Measurements from ENCODE around the gene MRPL36. TPM values are rescaled to one million over a fixed set of nuclear protein-coding genes. Genes with fewer than 3 reads are reported as not detected.

MRPL36 gene
- total and polyA plus RNA-seq, 9 of the 15 experiments (the other 6 are each of a cell fraction or from before 2014, with no cell fraction given): 78.3 to 557 (median 124) TPM

- ChIA-PET CTCF (ENCODE audit: low intra/inter-chr PET ratio) (no interaction called here), POLR2A (no interaction called here)
- no peak for TF ChIP-seq ARHGAP35 (IDR thresholded peaks at IDR 0.05; ENCODE audit: partially characterized antibody)
- TF ChIP-seq TEAD4 (IDR thresholded peaks at IDR 0.05; ENCODE audit: low read length): no peak
- no peak for TF ChIP-seq TEAD4 (CRISPR knock-in tag; IDR thresholded peaks at IDR 0.05; ENCODE audit: borderline replicate concordance)
- no peak for TF ChIP-seq HDAC6 (IDR thresholded peaks at IDR 0.05; ENCODE audit: low read depth, low read length)
- no peak for TF ChIP-seq EP300 (IDR thresholded peaks at IDR 0.05; ENCODE audit: low read length)
- TF ChIP-seq RBFOX2 (IDR thresholded peaks at IDR 0.05; ENCODE audit: low read depth, low read length): no peak
- no peak for TF ChIP-seq USF2 (CRISPR knock-in tag; IDR thresholded peaks at IDR 0.05)
- TF ChIP-seq SRSF9 (IDR thresholded peaks at IDR 0.05; ENCODE audit: borderline replicate concordance, low read depth, low read length): no peak
- TF ChIP-seq, protein P1, sequence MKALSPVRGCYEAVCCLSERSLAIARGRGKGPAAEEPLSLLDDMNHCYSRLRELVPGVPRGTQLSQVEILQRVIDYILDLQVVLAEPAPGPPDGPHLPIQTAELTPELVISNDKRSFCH (CRISPR knock-in tag; IDR thresholded peaks at IDR 0.05): no peak
- TF ChIP-seq, protein P1 (tag; IDR thresholded peaks at IDR 0.05): no peak
- TF ChIP-seq XRCC4 (IDR thresholded peaks at IDR 0.05; ENCODE audit: extremely low read depth, insufficient read depth, insufficient read length): no peak
- no peak for TF ChIP-seq ATF3 (IDR thresholded peaks at IDR 0.05)
- TF ChIP-seq ATF3 (CRISPR knock-in tag; conservative IDR thresholded peaks at IDR 0.05): no peak
- TF ChIP-seq ZBTB33 (CRISPR knock-in tag; IDR thresholded peaks at IDR 0.05): no peak
- TF ChIP-seq C11orf30 (IDR thresholded peaks at IDR 0.05; ENCODE audit: low read depth): no peak
- TF ChIP-seq ARID1B (IDR thresholded peaks at IDR 0.05): no peak
- no peak for TF ChIP-seq RBM39 (optimal IDR thresholded peaks at IDR 0.05; ENCODE audit: low read depth, low read length)
- no peak for TF ChIP-seq ATF7 (IDR thresholded peaks at IDR 0.05)
- TF ChIP-seq SIN3B (IDR thresholded peaks at IDR 0.05; ENCODE audit: low read depth): no peak
- no peak for TF ChIP-seq CHCHD3 (CRISPR knock-in tag; IDR thresholded peaks at IDR 0.05)
- no peak for TF ChIP-seq HDAC1 (IDR thresholded peaks at IDR 0.05)
- Histone ChIP-seq H3K9me1 (ENCODE audit: control insufficient read depth, insufficient read depth, low read length) (no peaks in the 10 kb centered on the region), H3K4me1 (replicated peaks in 1 of 2; ENCODE audit: control insufficient read depth in 2 of 2, insufficient read depth in 2 of 2, low read length in 2 of 2) (no peaks in the 10 kb centered on the region), H3K4me3 (no peak overlapping the region), H4K20me1 (replicated peaks; ENCODE audit: control insufficient read depth, insufficient read depth, low read length) (peaks cover 17% of the 10 kb centered on the region), H3K9ac (ENCODE audit: insufficient read depth in 1 of 2, low read depth in 2 of 2, low read length in 2 of 2) (no peak overlapping the region), H3K79me2 (ENCODE audit: control insufficient read depth, insufficient read depth, low read length) (no peaks in the 10 kb centered on the region), H2AFZ (ENCODE audit: low read depth, low read length) (no peak overlapping the region), H3K36me3 (ENCODE audit: control insufficient read depth, insufficient read depth, low read length) (no peaks in the 10 kb centered on the region), H3K27me3 (ENCODE audit: control insufficient read depth in 2 of 2, insufficient read depth in 2 of 2, low read length in 2 of 2) (peaks cover 33 to 68% of the 10 kb centered on the region in 2 experiments), H3K27ac (ENCODE audit: extremely low read depth, low read depth, low read length) (no peak overlapping the region), H3K4me2 (ENCODE audit: insufficient read depth, low read length) (no peak overlapping the region), H3K9me3 (replicated peaks; ENCODE audit: control insufficient read depth, insufficient read depth, low read depth, low read length) (no peaks in the 10 kb centered on the region)
- in situ Hi-C loops (cut with MboI) (no loop called here), intact Hi-C loops (cut with micrococcal nuclease) (no loop called here)
- FAIRE-seq (no peak), ATAC-seq (no peak), DNase-seq (ENCODE audit: extremely low read depth in 1 of 4, low spot score in 3 of 4) (no peak)
- no TSS peak for BruUV-seq (replicated peaks)
- 0% methylated on average over 9 of the region's 9 CpGs for WGBS (ENCODE audit: insufficient coverage, low coverage, missing lambda C conversion rate)
These were observed 48.0 kb upstream of the MRPL36 start for GRCh38 chr5:1847611-1848010.

Data from K562 (cell line).